AG04449 (cell line): ENCODE results near the gene CLIC6.

Experiments used
- CTCF ChIA-PET: fragments of 350-600 bp; formaldehyde crosslinking; extraction: SDS; loops from one replicate; lab custom pipeline; 2021; ENCODE audit warnings: antibody characterized with exemption; lab: Yijun Ruan, JAX
- POLR2A ChIA-PET: fragments of 400-600, 350-600 bp; formaldehyde crosslinking; extraction: SDS; loops from one replicate; lab custom pipeline; 2020; ENCODE audit warnings: antibody characterized with exemption, inconsistent platforms; lab: Yijun Ruan, JAX
- DNase-seq: peaks from one replicate; pipeline ENCODE4 v3.0.0-alpha.2; 2010; ENCODE audit warnings: low read depth, low spot score
- H3K4me3 ChIP-seq: 2 replicates; pipeline ENCODE4 v1.5.1; 2011; ENCODE audit warnings: low read depth, mild to moderate bottlenecking, control low read depth, low read length
- TF ChIP-seq, protein P1 (sequence below): IDR thresholded peaks from one replicate; pipeline ENCODE4 v1.5.1; 2011; ENCODE audit warnings: mild to moderate bottlenecking, moderate library complexity, low read length, control low read depth, inconsistent platforms; ENCODE audit not compliant: insufficient read depth; ENCODE audit errors: missing control alignments

Gene CLIC6

DNA sequence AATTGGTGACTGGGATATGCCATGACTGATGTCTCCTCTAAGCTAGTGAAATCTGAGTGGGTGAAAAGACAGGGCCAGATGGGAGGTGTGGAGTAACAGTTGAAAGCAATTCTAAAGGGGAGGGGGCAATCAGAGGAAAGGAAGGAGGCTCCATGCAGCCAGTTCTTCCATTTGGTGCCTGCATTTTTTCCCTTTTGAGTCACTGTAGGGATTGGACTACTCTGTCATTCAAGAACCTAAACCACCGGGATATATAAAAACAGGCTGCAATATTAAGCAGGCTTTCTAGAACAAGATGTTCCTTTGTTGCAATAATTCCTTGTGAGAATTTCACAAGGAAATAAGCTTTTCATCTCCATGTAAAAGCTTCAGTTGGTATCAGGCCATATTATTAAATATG lies 18.3 kb downstream of the CLIC6 start:
- CTCF ChIA-PET, result interaction anchor here (1.2 to 2.5 kb wide), 4 partner anchors 8 to 150 kb away, joined by 3 to 7 read pairs (median 6); no protein-coding TSS in a partner anchor
- POLR2A ChIA-PET, result interaction anchor here (0.6 kb wide), 1 partner anchor 878 kb away, joined by 3 read pairs; no protein-coding TSS in a partner anchor
- TF ChIP-seq, protein P1, sequence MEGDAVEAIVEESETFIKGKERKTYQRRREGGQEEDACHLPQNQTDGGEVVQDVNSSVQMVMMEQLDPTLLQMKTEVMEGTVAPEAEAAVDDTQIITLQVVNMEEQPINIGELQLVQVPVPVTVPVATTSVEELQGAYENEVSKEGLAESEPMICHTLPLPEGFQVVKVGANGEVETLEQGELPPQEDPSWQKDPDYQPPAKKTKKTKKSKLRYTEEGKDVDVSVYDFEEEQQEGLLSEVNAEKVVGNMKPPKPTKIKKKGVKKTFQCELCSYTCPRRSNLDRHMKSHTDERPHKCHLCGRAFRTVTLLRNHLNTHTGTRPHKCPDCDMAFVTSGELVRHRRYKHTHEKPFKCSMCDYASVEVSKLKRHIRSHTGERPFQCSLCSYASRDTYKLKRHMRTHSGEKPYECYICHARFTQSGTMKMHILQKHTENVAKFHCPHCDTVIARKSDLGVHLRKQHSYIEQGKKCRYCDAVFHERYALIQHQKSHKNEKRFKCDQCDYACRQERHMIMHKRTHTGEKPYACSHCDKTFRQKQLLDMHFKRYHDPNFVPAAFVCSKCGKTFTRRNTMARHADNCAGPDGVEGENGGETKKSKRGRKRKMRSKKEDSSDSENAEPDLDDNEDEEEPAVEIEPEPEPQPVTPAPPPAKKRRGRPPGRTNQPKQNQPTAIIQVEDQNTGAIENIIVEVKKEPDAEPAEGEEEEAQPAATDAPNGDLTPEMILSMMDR, result no peak

DNA sequence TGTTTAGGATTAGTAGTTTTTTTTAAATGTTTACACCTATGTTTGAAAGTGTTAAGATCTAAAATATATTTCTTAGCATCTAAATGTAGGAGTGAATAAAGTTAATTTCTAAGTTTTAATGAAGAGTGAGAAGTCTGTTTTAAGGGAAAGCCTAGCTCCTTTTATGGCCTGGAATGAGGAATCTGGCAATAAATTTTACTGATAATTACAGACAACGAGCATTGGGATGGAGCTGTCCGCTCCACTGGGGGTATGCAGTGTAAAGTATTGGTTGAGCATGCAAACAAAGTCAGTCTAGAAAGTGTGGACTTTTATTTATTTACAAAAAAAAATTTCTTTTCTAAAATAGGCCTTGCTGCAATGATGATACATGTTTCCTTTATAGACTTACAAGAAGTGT lies 19.0 kb downstream of the CLIC6 start:
- ChIA-PET CTCF (interaction anchor here (1.2 to 2.5 kb wide), 5 partner anchors 8 to 150 kb away, joined by 3 to 7 read pairs (median 5); no protein-coding TSS in a partner anchor), POLR2A (interaction anchor here (0.6 kb wide), 1 partner anchor 877 kb away, joined by 3 read pairs; no protein-coding TSS in a partner anchor)
- H3K4me3 ChIP-seq, result no peak overlapping the region
- TF ChIP-seq, protein P1, result no peak
- DNase-seq, result no peak

More for the DNA sequence above, 18.3 kb downstream of the CLIC6 start:
- no peak for DNase-seq
- no peak overlapping the region for H3K4me3 ChIP-seq

DNA sequence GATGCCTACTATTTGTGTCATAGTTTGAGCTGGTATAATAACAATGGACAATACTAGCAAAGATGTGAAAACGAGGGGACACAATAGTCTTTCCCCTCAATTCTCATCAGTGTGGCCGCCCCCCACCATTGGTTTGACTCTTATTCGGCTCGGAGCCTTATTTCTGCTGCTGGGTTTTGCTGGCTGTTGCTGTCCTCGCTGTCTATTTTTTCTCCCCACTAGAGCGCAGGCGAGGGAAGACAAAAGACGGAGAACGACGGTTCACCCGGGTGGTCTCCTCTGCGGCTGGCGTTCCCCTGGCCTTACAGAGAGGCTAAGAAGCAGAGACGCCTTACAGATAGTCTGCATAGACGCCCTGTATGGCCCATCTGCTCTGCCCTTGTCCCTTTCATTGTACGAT lies 19.4 kb downstream of the CLIC6 start:
- ChIA-PET POLR2A (no interaction called here), CTCF (interaction anchor here (1.0 to 2.5 kb wide), 5 partner anchors 7 to 149 kb away, joined by 3 to 7 read pairs (median 4); no protein-coding TSS in a partner anchor)
- TF ChIP-seq, protein P1, result no peak
- H3K4me3 ChIP-seq, result no peak overlapping the region
- DNase-seq, result no peak

DNA sequence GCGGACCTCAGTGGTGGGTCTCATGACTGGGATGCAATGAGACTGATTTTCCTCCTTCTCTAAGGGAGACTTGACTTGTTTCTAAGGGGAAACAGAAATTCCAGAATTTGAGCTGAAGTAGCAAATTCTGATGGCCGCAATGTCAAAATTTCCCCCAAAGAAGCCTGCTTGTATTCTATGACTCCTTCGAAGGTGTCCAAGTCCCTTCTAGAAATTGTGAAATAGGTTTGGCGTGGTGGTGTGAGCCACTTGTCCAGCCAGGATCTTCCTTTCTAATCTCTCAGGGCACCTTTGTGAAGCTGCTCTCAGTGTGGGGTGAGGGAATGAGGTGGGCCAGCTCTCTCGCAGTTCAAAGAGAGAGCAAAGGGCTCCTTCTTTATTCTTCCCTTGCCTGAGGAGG lies 19.9 kb downstream of the CLIC6 start:
- DNase-seq, result no peak
- CTCF ChIA-PET, result interaction anchor here (1.0 to 1.5 kb wide), 2 partner anchors 22 kb away, joined by 3 to 4 read pairs; no protein-coding TSS in a partner anchor
- POLR2A ChIA-PET, result no interaction called here
- TF ChIP-seq, protein P1, result no peak
- H3K4me3 ChIP-seq, result no peak overlapping the region

DNA sequence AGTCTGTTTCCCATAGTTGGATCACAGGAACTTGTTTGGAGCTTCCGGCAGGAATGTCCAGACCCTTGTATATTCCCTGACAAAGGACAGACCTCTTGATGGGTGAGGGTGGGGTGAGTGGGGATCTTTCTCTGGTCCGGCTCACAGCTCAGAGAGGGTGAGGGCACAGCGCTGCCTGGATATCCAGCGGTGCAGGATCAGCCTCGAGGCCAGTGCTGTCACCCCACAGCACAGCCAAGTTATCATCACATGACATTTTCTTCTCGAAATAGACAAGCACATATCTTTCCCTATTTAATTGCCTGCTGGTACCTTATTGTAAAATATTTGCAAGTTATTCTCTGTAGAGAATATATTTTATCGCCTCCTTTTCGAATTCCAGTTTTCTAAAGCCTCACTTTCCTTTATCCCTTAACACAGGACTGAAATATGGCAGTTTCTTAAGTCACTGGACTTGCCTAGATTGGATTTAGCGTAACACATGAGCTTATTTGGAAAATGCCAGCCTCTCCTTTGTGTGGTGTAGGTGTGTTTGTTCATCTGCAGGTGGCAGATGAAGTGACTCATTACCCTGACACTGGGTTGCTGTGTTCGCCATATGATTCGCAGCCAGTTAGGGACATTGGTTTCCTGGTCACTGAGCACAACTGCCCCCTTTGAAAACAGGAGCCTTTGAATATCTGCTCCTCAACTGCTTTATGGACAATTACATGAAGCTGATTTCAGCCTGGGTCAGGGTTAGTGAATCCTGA lies 21.4 kb downstream of the CLIC6 start:
- POLR2A ChIA-PET, result no interaction called here
- no peak for DNase-seq
- TF ChIP-seq, protein P1, result no peak
- CTCF ChIA-PET, result interaction anchor here (1.0 to 6.4 kb wide), 4 partner anchors 19 to 1250 kb away, joined by 3 to 47 read pairs (median 4); no protein-coding TSS in a partner anchor
- H3K4me3 ChIP-seq, result no peak overlapping the region

DNA sequence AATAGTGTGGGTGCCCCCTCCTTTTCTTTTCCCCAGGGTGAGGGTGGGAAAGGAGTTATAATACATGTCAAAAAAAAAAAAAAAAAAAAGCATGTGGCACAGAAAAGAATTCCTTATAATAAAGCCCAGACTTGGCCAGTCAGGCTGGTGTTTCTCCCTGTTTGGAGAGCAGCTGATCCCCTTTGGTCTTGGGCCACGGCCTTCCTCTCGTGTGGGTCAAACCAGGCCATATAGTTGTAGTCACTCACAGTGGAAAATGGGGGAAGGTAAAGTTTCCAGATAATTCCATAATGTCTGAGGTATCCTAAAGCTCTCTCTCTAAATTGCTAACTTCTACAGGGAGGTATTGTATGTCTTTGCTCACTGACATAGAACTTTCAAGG lies 22.0 kb downstream of the CLIC6 start:
- TF ChIP-seq, protein P1, result no peak
- ChIA-PET CTCF (interaction anchor here (1.0 to 6.4 kb wide), 5 partner anchors 19 to 1338 kb away, joined by 3 to 47 read pairs (median 4); no protein-coding TSS in a partner anchor), POLR2A (no interaction called here)
- no peak for DNase-seq
- no peak overlapping the region for H3K4me3 ChIP-seq
